Gastroesophageal sphincter (tissue), 3 donors: Measurements from ENCODE around the gene RSRC2.

Source experiments
- CTCF ChIP-seq, 4 experiments: fragments of 200-600 bp in 2 of 4; fragments of 450-650 bp in 2 of 4; sonication (generic) in 1 of 4; IDR thresholded peaks; one replicate each; pipeline ENCODE4 v1.5.1; 2017 to 2019; ENCODE audit warnings: antibody characterized with exemption in 4 of 4, mild to moderate bottlenecking in 2 of 4, moderate library complexity in 2 of 4
- POLR2A ChIP-seq, 2 donors: fragments of 450-650 bp; IDR thresholded peaks; one replicate each; pipeline ENCODE4 v1.6.1; 2017; ENCODE audit warnings: antibody characterized with exemption in 2 of 2, mild to moderate bottlenecking in 2 of 2, moderate library complexity in 1 of 2
- POLR2AphosphoS5 ChIP-seq: sonication (generic); formaldehyde crosslinking; IDR thresholded peaks from one replicate; pipeline ENCODE4 v1.6.1; 2017; ENCODE audit warnings: antibody characterized with exemption

- TF ChIP-seq POLR2AphosphoS5 (no peak), CTCF (IDR thresholded peaks at IDR 0.05) (no peak), POLR2A (IDR thresholded peaks at IDR 0.05) (no peak)
Observed at GRCh38 chr12:122483969-122484368, 42.8 kb downstream of the RSRC2 start.
